AML-193 (cell line): Measurements from ENCODE around the gene ABCD1.
"Not testable (repeated sequence)": the region's sequence is repeated elsewhere in the genome, so short reads cannot be mapped to it uniquely, and the experiment has no call there.

Experiments
- DNase-seq, 2 experiments: peaks; one replicate each; lab custom pipeline; 2025; lab: John Stamatoyannopoulos, UW

ABCD1 gene

GRCh38 chrX:153709726-153710674 is 14.7 kb upstream of the ABCD1 start:
- DNase-seq = no peak

- DNase-seq = no peak
Observed at GRCh38 chrX:153714256-153714655, 10.4 kb upstream of the ABCD1 start.

GRCh38 chrX:153717445-153717844 is 7.2 kb upstream of the ABCD1 start:
- no peak for DNase-seq

GRCh38 chrX:153719238-153719637 is 5.4 kb upstream of the ABCD1 start:
- no peak for DNase-seq

- DNase-seq = no peak
Observed at GRCh38 chrX:153719701-153720100, 5.0 kb upstream of the ABCD1 start.

- peak in 1 of 2 experiments; percentile 22 for DNase-seq
Observed at GRCh38 chrX:153722704-153723350, 1.8 kb upstream of the ABCD1 start.

GRCh38 chrX:153723351-153724251 is 1.1 kb upstream of the ABCD1 start:
- no peak for DNase-seq

- no peak for DNase-seq
Observed at GRCh38 chrX:153725039-153725831, 579 bp downstream of the ABCD1 start.

- DNase-seq = no peak
Observed at GRCh38 chrX:153725832-153726285, 1.2 kb downstream of the ABCD1 start.

- DNase-seq = peak in 1 of 2 experiments; percentile 9
Observed at GRCh38 chrX:153726286-153727122, 1.8 kb downstream of the ABCD1 start.

- peak; percentile 40 to 50 for DNase-seq
Observed at GRCh38 chrX:153727123-153727931, 2.7 kb downstream of the ABCD1 start.

- DNase-seq = no peak
Observed at GRCh38 chrX:153728095-153728494, 3.4 kb downstream of the ABCD1 start.

- DNase-seq = no peak
Observed at GRCh38 chrX:153728951-153729631, 4.4 kb downstream of the ABCD1 start.

GRCh38 chrX:153730115-153730514 is 5.5 kb downstream of the ABCD1 start:
- DNase-seq = not testable (repeated sequence)

- DNase-seq = no peak
Observed at GRCh38 chrX:153731117-153731844, 6.6 kb downstream of the ABCD1 start.

GRCh38 chrX:153731845-153732215 is 7.2 kb downstream of the ABCD1 start:
- no peak for DNase-seq

GRCh38 chrX:153732401-153732800 is 7.7 kb downstream of the ABCD1 start:
- DNase-seq = no peak

- DNase-seq = no peak
Observed at GRCh38 chrX:153733651-153734240, 9.1 kb downstream of the ABCD1 start.
